8988T (cell line): ENCODE results near the gene CETP.
A peak's percentile ranks its signal among the peaks of the same experiment; 100 is the strongest.
"Not testable (repeated sequence)": the region's sequence is repeated elsewhere in the genome, so short reads cannot be mapped to it uniquely, and the experiment has no call there.

Source experiments
- DNase-seq: peaks from one replicate; pipeline ENCODE4 v3.0.0; 2011

Gene CETP

DNA sequence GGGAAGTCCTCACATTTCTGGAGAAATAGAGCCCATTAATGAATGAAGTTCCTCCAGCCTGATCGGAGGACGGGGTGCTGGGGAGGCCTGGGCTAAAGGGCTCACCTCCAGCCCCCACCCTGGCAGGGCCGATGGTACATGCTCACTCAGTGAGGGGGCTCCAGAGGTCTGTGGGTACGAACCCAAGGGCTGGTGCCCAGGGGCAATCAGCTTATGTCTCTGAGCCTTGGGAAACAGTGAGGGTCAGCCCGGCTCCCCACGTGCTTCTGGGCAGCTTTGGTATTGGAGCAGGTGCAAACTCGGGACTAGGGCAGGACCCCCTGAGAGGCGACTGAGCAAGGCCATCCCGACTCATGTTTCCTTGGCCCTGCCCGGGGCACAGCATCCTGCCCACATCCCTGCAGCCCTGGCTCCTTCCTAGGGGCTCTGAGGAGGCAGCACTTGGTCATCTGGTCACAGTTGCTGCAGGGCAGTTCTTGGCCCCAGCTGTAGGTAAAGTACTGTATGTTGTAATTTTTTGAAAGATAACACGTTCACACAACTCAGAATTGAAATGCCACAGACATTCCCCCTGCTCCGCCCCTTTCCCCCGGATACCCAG, 969 bp upstream of the CETP start:
- DNase-seq = no peak

DNA sequence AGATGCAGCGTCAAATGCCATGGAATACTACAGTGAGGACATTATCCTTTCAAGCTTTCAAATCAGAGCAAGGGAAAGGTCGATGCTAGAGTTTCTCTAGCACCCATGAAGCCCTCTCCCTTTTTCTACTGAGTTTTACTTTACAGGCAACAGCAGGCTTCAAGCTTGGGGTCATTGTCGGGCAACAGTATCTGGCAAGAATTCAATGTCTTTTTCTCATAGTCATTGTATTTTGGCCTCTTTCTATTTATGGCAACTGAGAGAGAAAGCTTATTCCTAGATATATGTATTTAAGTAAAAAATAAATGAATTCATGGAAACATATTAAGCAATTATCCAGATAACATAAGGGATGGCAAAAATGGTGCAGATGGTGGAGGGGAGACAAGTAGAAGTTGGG, 364 bp upstream of the CETP start:
- DNase-seq = no peak

DNA sequence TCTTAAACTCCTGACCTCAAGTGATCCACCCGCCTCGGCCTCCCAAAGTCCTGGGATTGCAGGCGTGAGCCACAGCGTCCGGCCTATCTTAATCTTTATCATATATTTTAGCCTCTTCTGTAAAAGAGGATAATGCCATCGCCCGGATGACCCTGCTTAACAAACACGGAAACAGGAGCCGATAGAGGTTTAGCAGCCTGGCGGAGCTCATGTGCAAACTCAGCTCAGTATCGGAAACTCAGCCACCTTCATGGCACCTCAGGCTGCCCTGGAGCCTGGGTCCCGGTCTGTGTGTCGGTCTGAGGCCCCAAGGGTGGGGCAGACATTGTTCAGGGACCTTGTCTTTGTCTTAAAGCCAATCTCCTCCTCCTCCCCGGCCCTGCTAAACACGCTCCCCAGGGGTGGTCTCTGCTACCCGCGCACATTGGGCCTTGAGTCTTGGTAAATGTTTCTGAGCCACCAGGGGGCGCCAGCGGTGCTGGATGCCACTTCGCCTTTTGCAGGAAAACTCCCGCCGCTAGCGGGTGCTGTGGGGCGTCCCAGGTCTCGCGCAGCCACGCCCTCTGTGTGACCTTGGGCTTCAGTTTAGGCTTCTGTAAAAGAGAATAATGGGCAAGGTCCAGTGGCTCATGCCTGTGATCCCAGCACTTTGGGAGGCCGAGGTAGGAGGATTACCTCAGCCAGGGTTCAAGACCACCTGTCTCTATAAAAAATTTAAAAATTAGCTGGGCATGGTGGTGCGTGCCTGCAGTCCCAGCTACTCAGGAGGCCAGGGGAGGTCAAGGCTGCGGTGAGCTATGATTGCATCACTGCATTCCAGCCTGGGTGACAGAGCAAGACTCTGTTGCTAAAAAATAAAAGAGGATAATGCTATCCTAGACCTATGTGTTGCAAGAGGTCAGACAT, 2.7 kb downstream of the CETP start:
- peak; percentile 88 for DNase-seq

DNA sequence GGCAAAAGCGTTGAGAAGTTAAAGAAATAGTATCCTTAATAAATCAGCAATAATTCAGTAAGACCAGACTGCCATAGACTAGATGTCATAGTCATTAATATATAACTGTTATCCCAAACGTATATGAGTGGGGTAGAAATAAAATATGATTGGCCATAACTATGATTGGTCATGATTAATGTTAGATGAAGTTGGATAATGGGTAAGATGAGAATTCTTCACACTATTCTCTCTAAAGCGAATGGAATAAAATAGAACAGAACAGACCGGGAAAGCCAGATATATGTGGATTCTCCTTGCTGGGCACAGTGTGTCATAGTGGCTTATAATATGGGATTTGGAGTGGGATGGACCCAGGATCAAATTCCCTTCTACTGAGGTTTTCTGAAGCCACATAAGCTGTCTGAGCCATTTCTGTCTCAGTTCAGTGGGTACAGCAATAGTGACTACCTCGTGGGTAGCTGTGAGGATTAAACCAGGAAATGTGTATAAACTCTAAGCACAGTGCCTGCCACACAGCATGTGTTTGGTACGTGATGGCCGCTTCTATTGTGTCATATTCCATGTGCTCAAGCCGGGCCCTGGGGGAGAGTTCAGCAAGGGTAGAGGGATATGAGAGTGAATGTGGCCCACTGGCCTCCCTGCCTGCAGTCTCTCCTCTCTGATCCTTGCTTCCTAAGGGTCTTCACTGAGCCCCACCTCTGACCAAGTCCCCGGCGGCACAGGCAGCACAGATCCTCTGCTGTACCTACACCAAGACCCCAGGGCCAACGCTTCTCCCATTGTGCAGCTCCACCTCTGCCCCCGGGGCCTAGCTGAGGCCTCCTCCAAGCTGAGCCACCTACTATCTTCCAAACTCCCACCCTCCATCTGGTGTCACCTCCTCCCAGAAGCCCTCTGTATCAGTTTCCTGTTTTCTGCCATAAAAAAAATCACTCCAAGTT, 3.7 kb downstream of the CETP start:
- no peak for DNase-seq

DNA sequence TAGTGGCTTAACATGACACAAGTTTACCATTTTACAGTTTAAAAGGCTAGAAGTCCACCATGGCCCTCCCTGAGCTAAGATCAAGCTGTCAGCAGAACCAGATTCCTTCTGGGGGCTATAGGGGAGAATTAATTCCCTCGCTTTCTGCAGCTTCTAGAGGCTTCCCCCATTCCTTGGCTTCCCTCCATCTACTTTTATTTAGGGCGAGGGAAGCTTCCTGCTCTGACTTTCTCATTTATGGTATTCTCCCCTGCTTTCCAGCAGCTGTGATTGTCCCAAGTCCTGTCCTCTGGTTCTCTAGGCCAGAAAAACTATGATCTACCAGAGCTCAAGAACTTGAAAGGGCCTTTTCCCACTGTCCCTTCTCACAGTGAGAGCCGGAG, 4.3 kb downstream of the CETP start:
- no peak for DNase-seq

DNA sequence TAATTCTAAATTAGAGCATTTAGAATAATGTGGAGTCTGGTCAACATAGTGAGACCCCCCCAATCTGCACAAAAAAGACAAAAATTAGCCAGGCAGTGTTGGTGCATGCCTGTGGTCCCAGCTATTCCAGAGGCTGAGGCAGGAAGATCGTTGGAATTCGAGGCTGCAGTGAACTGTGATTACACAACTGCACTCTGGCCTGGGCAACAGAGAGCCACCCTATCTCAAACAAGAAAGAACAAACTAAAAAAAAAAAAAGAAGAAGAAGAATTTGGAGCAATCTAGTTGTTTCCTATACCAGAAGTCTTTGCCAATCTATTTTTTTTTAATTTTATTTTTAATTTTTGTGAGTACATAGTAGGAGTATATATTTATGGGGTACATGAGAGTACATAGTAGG, 6.0 kb downstream of the CETP start:
- DNase-seq = no peak

DNA sequence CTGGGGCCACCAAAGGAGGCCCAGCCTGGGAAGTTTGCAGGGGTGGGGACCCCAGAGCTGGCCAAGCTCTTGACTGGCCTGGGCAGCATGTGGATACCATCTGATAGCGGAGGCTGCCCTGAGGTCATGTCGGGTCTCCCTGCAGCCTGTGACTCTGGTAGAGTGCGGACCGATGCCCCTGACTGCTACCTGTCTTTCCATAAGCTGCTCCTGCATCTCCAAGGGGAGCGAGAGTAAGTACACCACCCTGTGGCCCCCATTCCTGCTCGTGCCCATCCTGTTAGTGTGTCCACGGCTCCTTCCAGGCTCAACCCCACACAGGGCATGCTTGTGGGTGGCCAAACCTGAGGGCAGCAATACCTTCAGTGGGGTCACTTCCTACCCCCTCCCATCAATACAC, 8.0 kb downstream of the CETP start:
- DNase-seq = no peak

DNA sequence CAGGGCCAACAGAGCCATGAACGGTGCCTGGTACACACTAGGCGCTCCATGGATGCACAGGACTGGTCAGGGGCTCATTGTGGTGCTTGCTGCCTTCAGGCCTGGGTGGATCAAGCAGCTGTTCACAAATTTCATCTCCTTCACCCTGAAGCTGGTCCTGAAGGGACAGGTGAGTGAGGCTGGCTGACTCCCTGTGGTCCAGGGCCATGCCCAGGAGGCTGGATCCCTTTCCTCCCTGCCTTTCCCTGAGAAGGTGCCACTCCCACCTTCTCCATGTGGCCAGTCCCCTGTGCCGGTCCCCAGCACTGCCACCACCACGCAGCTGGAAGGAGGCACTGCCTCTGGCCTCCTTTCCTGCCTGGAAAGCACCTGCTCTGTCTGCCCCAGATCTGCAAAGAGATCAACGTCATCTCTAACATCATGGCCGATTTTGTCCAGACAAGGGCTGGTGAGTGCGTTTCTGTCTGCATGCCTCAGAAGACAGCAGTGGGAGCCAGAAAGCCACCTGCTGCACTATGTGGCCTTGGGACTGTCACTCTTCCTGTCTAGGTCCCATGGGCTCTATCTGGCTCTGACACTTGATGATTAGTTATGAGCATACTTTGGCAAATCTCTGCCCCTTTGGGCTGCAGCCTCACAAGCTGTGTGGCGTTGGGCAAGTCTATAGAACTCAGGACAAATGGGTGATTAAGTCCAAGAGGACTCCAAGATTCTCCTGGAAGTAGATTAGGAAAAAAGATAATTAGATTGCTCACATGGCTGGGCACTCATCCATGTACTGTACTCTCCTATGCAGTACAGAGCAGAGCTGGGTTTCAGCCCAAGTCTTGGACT, 9.4 kb downstream of the CETP start:
- no peak for DNase-seq

DNA sequence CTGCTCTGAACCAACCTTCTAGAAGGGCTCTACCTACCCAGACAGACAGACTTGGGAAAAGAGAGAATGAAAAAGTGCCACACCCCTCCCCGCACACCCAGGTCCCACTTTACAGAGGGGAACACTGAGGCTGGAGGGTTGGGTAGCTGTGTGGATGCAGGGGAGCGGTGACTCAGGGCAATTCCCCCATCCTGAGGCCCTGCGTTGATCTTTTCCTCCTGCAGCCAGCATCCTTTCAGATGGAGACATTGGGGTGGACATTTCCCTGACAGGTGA, 10.0 kb downstream of the CETP start:
- DNase-seq = no peak

DNA sequence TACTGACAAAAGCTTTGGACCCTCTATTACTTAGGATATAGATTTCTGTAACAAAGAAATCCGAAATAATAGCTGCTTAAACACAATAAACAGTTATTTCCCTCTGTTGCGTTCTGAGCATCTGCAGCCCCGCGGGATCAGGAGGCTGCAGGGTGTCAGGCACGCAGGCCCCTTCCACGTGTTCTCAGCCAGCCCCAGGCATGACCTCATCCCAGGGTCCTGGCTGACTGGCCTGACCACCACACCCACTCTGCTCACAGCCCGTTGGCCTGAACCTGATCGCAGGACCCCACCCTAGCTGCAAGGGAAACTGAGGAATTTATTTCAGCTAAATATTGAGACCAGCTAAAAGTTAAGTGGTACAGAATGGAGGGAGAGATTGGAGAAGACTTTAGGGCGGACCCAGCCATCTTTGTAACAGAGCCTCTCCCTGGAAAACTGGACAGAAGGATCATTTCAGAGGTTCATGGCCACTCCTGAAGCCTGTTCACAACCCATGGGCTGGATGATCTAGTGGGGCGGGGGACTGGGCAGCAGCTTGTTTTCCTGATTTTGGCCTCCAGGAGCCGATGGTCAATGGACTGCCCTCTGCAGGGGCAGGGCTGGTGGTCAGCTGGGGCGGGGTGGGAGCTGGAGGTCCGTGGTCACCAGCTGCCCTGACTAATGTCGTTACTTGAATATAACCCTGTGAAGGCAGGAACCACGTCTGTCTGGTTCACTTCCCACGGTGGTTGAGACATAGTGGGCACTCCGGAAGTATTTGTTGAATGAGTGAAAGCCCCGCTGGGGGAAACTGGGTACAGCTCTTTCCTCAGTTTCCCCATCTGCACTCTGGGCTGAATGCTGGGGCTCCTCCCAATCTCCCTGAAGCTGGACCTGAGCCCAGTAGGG, 10.9 kb downstream of the CETP start:
- DNase-seq = no peak

DNA sequence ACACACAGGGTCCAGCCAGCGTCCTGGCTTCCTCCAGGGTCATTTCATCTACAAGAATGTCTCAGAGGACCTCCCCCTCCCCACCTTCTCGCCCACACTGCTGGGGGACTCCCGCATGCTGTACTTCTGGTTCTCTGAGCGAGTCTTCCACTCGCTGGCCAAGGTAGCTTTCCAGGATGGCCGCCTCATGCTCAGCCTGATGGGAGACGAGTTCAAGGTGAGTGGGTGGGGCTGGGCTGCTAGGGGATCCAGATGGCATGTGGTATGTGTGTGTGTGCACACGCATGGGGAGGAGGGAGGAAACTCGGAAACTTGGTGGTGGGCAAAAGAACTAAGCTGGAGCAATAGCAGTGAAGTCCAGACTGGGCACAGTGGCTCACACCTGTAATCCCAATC, 11.5 kb downstream of the CETP start:
- DNase-seq = no peak

DNA sequence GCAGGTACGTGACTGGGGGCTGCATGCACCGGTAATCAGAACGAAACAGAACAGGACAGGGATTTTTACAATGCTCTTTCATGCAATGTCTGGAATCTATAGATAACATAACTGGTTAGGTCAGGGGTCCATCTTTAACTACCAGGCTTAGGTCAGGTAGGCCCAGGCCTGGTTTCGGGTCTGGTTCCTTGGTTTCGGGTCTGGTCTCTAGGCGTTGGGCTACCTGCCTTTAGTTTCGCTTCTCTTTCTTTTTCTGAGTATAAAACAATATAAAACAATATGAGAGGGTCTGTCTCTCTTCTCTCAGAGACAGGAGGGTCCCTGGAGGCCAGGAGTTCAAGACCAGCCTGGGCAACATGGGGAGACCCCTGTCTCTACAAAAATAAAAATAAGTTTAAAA, 12.1 kb downstream of the CETP start:
- DNase-seq = not testable (repeated sequence)

DNA sequence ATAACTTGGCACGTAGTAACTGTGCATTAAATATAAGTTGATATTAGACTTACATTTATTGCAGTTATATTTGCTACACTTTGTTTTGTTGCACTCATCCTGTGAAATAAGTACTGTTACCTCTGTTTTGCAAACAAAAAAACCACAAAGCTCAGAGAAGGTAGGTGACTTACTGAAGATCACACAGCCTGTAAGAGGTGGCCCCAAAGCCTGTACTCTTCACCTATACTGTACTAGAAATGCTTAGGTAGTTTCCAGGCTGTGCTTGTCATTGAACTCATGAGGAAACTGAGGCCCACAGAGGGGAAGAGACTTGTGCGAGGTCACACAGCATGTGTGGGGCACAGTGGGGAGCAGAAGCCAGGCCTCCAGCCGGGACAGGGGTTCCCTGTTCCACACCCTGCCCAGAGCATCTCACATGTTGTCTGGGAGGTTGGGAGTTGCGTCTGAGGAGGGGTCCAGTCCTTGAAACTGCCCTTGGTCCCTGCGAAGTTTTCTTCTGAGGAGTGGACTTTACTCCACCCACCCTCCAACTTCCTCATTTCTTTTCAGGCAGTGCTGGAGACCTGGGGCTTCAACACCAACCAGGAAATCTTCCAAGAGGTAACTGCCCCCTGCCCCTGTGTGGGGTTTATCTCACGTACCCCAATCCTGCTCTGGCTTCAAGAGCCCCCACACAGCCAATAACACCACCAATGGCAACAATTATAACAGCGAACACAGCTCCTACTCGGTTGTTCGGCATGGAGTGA, 13.0 kb downstream of the CETP start:
- no peak for DNase-seq

DNA sequence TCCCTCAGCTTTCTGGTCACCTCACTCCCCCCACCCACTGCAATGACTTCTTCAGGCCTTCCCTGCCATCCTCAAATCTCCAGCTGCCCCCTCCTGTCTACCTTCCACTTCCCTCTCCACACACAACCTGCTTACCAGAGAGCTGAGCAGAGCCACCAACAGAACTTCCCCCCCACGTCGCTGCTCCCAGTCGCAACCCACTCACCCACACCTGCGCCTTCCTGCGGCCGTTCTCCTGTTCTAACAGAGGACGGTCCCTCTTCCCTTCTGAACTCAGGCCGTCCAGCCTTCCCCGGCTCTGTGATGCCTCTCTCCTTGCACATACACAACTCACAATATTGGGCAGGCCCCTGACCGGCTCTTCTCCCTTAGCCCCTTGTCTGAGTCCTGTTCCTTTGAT, 14.0 kb downstream of the CETP start:
- DNase-seq = no peak

DNA sequence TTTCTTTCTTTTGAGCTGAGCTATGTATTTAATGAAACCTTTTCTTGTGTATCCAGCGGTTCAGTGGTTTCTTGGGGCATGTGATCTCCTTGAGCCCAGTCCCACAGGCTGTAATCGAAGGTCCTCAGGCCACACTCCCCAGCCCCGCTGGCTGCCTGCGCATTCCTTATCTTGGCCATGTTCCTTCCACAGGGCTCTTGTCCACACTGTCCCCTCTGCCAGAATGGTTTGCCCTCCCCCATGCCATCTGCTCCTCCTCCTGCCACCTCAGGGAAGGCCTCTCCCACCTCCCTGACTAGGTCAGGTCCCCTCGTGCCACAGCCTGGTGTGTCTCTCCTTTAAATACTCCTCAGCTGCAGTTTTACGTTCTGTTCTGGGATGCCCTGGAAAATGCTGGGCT, 15.5 kb downstream of the CETP start:
- no peak for DNase-seq

DNA sequence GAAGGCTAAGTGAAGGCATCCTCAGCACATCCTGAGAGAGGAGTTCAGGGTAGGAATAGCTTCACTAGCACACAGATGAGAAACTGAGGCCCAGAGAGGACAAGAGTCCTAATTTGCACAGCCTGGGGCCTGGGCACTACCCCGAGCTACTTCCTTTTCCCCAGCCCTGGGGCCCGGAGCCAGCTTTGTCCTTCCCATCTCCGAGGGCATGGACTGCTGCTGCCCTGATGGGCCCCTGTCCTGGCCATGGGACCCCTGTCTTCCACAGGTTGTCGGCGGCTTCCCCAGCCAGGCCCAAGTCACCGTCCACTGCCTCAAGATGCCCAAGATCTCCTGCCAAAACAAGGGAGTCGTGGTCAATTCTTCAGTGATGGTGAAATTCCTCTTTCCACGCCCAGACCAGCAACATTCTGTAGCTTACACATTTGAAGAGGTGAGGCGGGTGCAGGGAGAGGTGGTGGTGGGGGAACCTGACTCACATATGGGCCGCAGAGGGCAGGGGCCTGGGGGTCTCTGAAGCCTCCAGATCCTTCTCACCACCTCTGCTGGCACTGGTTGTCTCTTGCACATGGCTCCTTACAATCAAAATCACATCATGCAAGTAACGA, 16.2 kb downstream of the CETP start:
- no peak for DNase-seq

DNA sequence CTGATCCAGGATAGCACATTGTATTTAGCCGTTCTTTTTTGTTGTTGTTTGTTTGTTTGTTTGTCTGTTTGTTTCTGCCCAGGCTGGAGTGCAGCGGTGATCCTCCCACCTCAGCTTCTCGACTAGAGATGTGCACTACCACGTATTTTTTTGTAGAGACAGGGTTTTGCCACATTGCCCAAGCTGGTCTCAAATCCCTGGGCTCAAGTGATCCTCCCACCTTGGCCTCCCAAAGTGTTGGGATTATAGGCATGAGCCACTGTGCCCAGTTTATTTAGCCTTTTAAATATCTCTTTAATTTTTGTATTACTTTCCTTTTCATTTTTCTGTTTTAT, 18.4 kb downstream of the CETP start:
- no peak for DNase-seq

DNA sequence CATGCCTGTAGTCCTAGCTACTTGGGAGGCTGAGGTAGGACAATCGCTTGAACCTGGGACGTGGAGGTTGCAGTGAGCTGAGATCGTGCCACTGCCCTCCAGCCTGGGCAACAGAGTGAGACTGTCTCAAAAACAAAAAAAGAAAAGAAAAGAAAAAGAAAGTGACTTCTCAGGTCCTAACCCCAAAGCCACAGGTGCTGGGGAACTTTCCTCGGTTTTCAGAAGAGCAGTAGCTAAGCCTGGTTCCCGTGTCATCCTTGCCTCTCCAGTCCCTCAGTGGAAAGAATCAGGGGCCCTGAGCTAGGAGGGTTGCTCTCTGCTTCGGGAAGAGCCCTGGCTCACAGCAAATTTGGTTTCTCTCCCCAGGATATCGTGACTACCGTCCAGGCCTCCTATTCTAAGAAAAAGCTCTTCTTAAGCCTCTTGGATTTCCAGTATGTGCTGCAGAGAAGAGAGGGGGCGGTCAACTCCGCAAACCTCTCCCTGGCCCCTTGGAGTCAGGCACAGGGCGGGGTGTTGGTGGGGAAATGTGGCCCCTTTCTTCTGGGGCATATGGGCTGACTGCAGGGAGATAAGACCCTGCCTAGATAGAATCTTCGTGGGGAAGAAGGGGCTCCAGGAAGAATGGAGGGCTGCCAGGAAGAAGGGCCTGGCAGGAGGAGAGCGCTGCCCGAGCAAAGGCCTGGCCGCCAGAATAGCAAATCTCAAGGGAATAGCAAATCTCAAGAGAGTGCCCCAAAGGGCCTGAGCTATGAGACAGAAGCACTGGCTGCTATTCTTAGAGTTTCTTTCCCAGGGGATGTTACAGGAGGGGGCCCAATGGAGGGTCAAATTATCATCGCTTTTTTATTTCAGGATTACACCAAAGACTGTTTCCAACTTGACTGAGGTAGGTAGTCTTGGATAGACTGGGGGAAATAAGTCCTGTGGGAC, 19.3 kb downstream of the CETP start:
- DNase-seq = no peak

DNA sequence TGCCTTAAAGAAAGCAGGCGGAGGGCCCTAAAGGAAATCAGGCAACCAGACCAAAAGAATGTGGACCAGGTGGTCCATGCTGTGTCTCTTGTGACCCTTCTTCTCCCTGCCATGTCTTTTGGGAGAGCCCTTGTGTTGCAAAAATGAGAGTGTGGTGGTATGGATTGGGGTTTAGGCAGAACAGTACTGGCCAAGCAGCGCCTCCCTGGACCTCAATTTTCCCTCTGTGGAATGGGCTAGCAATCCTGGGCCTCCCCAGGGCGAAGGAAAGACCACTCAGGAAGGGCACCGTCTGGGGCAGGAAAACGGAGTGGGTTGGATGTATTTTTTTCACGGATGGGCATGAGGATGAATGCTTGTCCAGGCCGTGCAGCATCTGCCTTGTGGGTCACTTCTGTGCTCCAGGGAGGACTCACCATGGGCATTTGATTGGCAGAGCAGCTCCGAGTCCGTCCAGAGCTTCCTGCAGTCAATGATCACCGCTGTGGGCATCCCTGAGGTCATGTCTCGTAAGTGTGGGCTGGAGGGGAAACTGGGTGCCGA, 20.1 kb downstream of the CETP start:
- DNase-seq = no peak
